Activated naive CD4-positive, alpha-beta T cell treated with anti-CD3 and anti-CD28 coated beads, Interleukin-2, amount 10 ng/mL, durations not matched to agents 7 days and 5 days (primary cell): ENCODE results near the gene NAV1.

Experiments
- CTCF ChIA-PET: fragments of 350-600 bp; sonication (Branson Sonifier 250); formaldehyde crosslinking; loops from one replicate; lab custom pipeline; 2021; ENCODE audit warnings: antibody characterized with exemption; lab: Charles Lee
- DNase-seq: peaks from one replicate; pipeline ENCODE4 v3.0.0-alpha.2; 2020
- H3K27ac Mint-ChIP-seq: one replicate; pipeline ENCODE4 v1.8.0; 2021; ENCODE audit warnings: mild to moderate bottlenecking, moderate library complexity, mixed read lengths
- H3K27me3 Mint-ChIP-seq: one replicate; pipeline ENCODE4 v1.8.0; 2021; ENCODE audit warnings: mild to moderate bottlenecking, mixed read lengths
- H3K36me3 Mint-ChIP-seq: one replicate; pipeline ENCODE4 v1.8.0; 2021; ENCODE audit warnings: mixed read lengths
- H3K4me1 Mint-ChIP-seq: one replicate; pipeline ENCODE4 v1.8.0; 2021; ENCODE audit warnings: mixed read lengths
- H3K4me3 Mint-ChIP-seq: one replicate; pipeline ENCODE4 v1.8.0; 2021; ENCODE audit warnings: mild to moderate bottlenecking, moderate library complexity, mixed read lengths
- H3K9me3 Mint-ChIP-seq: one replicate; pipeline ENCODE4 v1.8.0; 2021; ENCODE audit warnings: mixed read lengths

Gene NAV1

GRCh38 chr1:201499191-201499590 is 39.7 kb upstream of the NAV1 start:
- no peaks in the 10 kb centered on the region for H3K27me3 Mint-ChIP-seq
- H3K36me3 Mint-ChIP-seq, result peaks cover 21% of the 10 kb centered on the region
- no peak overlapping the region for H3K27ac Mint-ChIP-seq
- CTCF ChIA-PET, result interaction anchor here (10.7 to 12.4 kb wide), 2 partner anchors 13 to 17 kb away, joined by 103 to 118 read pairs; no protein-coding TSS in a partner anchor
- H3K9me3 Mint-ChIP-seq, result no peaks in the 10 kb centered on the region
- no peak overlapping the region for H3K4me3 Mint-ChIP-seq
- peaks cover 14% of the 10 kb centered on the region for H3K4me1 Mint-ChIP-seq
- DNase-seq, result no peak

GRCh38 chr1:201499795-201500669 is 38.9 kb upstream of the NAV1 start:
- Mint-ChIP-seq H3K27ac (no peak overlapping the region), H3K36me3 (peaks cover 13% of the 10 kb centered on the region), H3K27me3 (no peaks in the 10 kb centered on the region), H3K4me1 (peaks cover 20% of the 10 kb centered on the region), H3K4me3 (no peak overlapping the region), H3K9me3 (no peaks in the 10 kb centered on the region)
- CTCF ChIA-PET, result interaction anchor here (0.6 to 12.4 kb wide), 3 partner anchors 12 to 436 kb away, joined by 3 to 118 read pairs (median 103); no protein-coding TSS in a partner anchor
- no peak for DNase-seq

GRCh38 chr1:201500670-201501120 is 38.2 kb upstream of the NAV1 start:
- DNase-seq, result no peak
- no peak overlapping the region for H3K27ac Mint-ChIP-seq
- CTCF ChIA-PET, result interaction anchor here (0.6 to 12.4 kb wide), 6 partner anchors 11 to 435 kb away, joined by 3 to 118 read pairs (median 13); no protein-coding TSS in a partner anchor
- no peaks in the 10 kb centered on the region for H3K27me3 Mint-ChIP-seq
- H3K4me3 Mint-ChIP-seq, result no peak overlapping the region
- peaks cover 10% of the 10 kb centered on the region for H3K36me3 Mint-ChIP-seq
- H3K4me1 Mint-ChIP-seq, result peaks cover 27% of the 10 kb centered on the region
- H3K9me3 Mint-ChIP-seq, result no peaks in the 10 kb centered on the region

- Mint-ChIP-seq H3K36me3 (peaks cover 7% of the 10 kb centered on the region), H3K27me3 (no peaks in the 10 kb centered on the region), H3K4me3 (no peak overlapping the region), H3K27ac (no peak overlapping the region), H3K4me1 (peaks cover 31% of the 10 kb centered on the region), H3K9me3 (no peaks in the 10 kb centered on the region)
- CTCF ChIA-PET, result interaction anchor here (0.6 to 12.4 kb wide), 5 partner anchors 11 to 55 kb away, joined by 3 to 118 read pairs (median 19); no protein-coding TSS in a partner anchor
- no peak for DNase-seq
Observed at GRCh38 chr1:201501144-201501543, 37.8 kb upstream of the NAV1 start.

GRCh38 chr1:201501812-201502510 is 37.0 kb upstream of the NAV1 start:
- Mint-ChIP-seq H3K27me3 (no peaks in the 10 kb centered on the region), H3K36me3 (peaks cover 8% of the 10 kb centered on the region), H3K4me1 (peaks cover 36% of the 10 kb centered on the region), H3K4me3 (no peak overlapping the region), H3K27ac (peak overlapping the region; percentile 60), H3K9me3 (no peaks in the 10 kb centered on the region)
- CTCF ChIA-PET, result interaction anchor here (1.6 to 12.4 kb wide), 4 partner anchors 10 to 54 kb away, joined by 7 to 118 read pairs (median 61); no protein-coding TSS in a partner anchor
- no peak for DNase-seq

GRCh38 chr1:201502511-201502857 is 36.4 kb upstream of the NAV1 start:
- peaks cover 8% of the 10 kb centered on the region for H3K36me3 Mint-ChIP-seq

GRCh38 chr1:201503397-201504176 is 35.3 kb upstream of the NAV1 start:
- no peak overlapping the region for H3K27ac Mint-ChIP-seq
- DNase-seq, result no peak

More at GRCh38 chr1:201502511-201502857, 36.4 kb upstream of the NAV1 start:
- H3K4me1 Mint-ChIP-seq, result peaks cover 40% of the 10 kb centered on the region
- peak overlapping the region; percentile 51 for H3K27ac Mint-ChIP-seq
- no peaks in the 10 kb centered on the region for H3K9me3 Mint-ChIP-seq
- H3K4me3 Mint-ChIP-seq, result no peak overlapping the region
- no peaks in the 10 kb centered on the region for H3K27me3 Mint-ChIP-seq
- CTCF ChIA-PET, result interaction anchor here (3.7 to 12.4 kb wide), 3 partner anchors 9 to 54 kb away, joined by 19 to 118 read pairs (median 103); no protein-coding TSS in a partner anchor
- DNase-seq, result no peak

GRCh38 chr1:201504179-201504631 is 34.7 kb upstream of the NAV1 start:
- Mint-ChIP-seq H3K36me3 (peaks cover 9% of the 10 kb centered on the region), H3K27ac (no peak overlapping the region), H3K4me3 (no peak overlapping the region), H3K27me3 (no peaks in the 10 kb centered on the region), H3K9me3 (no peaks in the 10 kb centered on the region), H3K4me1 (peaks cover 57% of the 10 kb centered on the region)
- no peak for DNase-seq
- CTCF ChIA-PET, result interaction anchor here (0.9 to 12.4 kb wide), 5 partner anchors 8 to 69 kb away, joined by 3 to 118 read pairs (median 19); no protein-coding TSS in a partner anchor

More at GRCh38 chr1:201503397-201504176, 35.3 kb upstream of the NAV1 start:
- Mint-ChIP-seq H3K27me3 (no peaks in the 10 kb centered on the region), H3K4me1 (peaks cover 51% of the 10 kb centered on the region), H3K36me3 (peaks cover 8% of the 10 kb centered on the region), H3K9me3 (no peaks in the 10 kb centered on the region), H3K4me3 (no peak overlapping the region)
- CTCF ChIA-PET, result interaction anchor here (0.9 to 12.4 kb wide), 5 partner anchors 8 to 68 kb away, joined by 3 to 118 read pairs (median 19); no protein-coding TSS in a partner anchor

GRCh38 chr1:201504799-201505502 is 34.0 kb upstream of the NAV1 start:
- H3K27ac Mint-ChIP-seq, result peak overlapping the region; percentile 38
- no peak for DNase-seq
- peak overlapping the region; percentile 96 for H3K4me3 Mint-ChIP-seq
- peaks cover 11% of the 10 kb centered on the region for H3K36me3 Mint-ChIP-seq
- peaks cover 64% of the 10 kb centered on the region for H3K4me1 Mint-ChIP-seq
- H3K27me3 Mint-ChIP-seq, result no peaks in the 10 kb centered on the region
- no peaks in the 10 kb centered on the region for H3K9me3 Mint-ChIP-seq
- CTCF ChIA-PET, result interaction anchor here (0.8 to 12.4 kb wide), 5 partner anchors 7 to 26 kb away, joined by 3 to 118 read pairs (median 4); no protein-coding TSS in a partner anchor

- Mint-ChIP-seq H3K4me1 (peaks cover 66% of the 10 kb centered on the region), H3K36me3 (peaks cover 11% of the 10 kb centered on the region), H3K4me3 (peak overlapping the region; percentile 96), H3K9me3 (no peaks in the 10 kb centered on the region), H3K27me3 (no peaks in the 10 kb centered on the region), H3K27ac (peak overlapping the region; percentile 90)
- CTCF ChIA-PET, result interaction anchor here (0.8 to 10.7 kb wide), 4 partner anchors 10 to 26 kb away, joined by 3 to 103 read pairs (median 4); no protein-coding TSS in a partner anchor
- DNase-seq, result no peak
Observed at GRCh38 chr1:201505503-201505890, 33.4 kb upstream of the NAV1 start.

- Mint-ChIP-seq H3K27ac (peak overlapping the region; percentile 90), H3K9me3 (no peaks in the 10 kb centered on the region), H3K36me3 (peaks cover 11% of the 10 kb centered on the region), H3K4me3 (peak overlapping the region; percentile 96), H3K4me1 (peaks cover 66% of the 10 kb centered on the region), H3K27me3 (no peaks in the 10 kb centered on the region)
- CTCF ChIA-PET, result interaction anchor here (0.8 to 10.7 kb wide), 4 partner anchors 10 to 25 kb away, joined by 3 to 103 read pairs (median 4); no protein-coding TSS in a partner anchor
- no peak for DNase-seq
Observed at GRCh38 chr1:201506092-201506491, 32.8 kb upstream of the NAV1 start.

GRCh38 chr1:201506557-201507359 is 32.2 kb upstream of the NAV1 start, which contains the start of gene CSRP1:
Gene CSRP1 (minus strand): TSS chr1:201507123. CDS start chr1:201496303, 10,820 bp downstream.
- Mint-ChIP-seq H3K27me3 (no peaks in the 10 kb centered on the region), H3K27ac (peak within 1 kb of the TSS; percentile 91), H3K4me1 (peaks cover 69% of the 10 kb centered on the region), H3K36me3 (peaks cover 11% of the 10 kb centered on the region), H3K9me3 (no peaks in the 10 kb centered on the region), H3K4me3 (peak within 1 kb of the TSS; percentile 96)
- CTCF ChIA-PET, result interaction anchor here (1.1 to 10.7 kb wide), 7 partner anchors 9 to 203 kb away, joined by 3 to 103 read pairs (median 5); no protein-coding TSS in a partner anchor
- peak; percentile 91 for DNase-seq
